Subcutaneous abdominal adipose tissue (tissue), 5 donors: ENCODE data around the gene SLCO2A1.

ENCODE experiments used
- H3K27ac ChIP-seq: one replicate; pipeline ENCODE4 v1.7.0; 2013; ENCODE audit warnings: low read depth, mild to moderate bottlenecking, inconsistent platforms, low read length, moderate library complexity
- H3K27me3 ChIP-seq, 5 donors: one replicate each; pipeline ENCODE4 v1.7.0; 2013; ENCODE audit warnings: low read length in 5 of 5, inconsistent platforms in 1 of 5; ENCODE audit not compliant: control insufficient read depth in 5 of 5, insufficient read depth in 4 of 5
- H3K36me3 ChIP-seq, 5 donors: one replicate each; pipeline ENCODE4 v1.7.0; 2013; ENCODE audit warnings: low read length in 5 of 5; ENCODE audit not compliant: control insufficient read depth in 5 of 5, insufficient read depth in 5 of 5
- H3K4me1 ChIP-seq, 5 donors: one replicate each; pipeline ENCODE4 v1.7.0; 2013; ENCODE audit warnings: low read length in 5 of 5, mild to moderate bottlenecking in 3 of 5, moderate library complexity in 1 of 5; ENCODE audit not compliant: control insufficient read depth in 5 of 5, insufficient read depth in 5 of 5
- H3K4me3 ChIP-seq, 5 donors: one replicate each; pipeline ENCODE4 v1.7.0; 2013; ENCODE audit warnings: low read length in 5 of 5, low read depth in 1 of 5
- H3K9ac ChIP-seq, 5 donors: one replicate each; pipeline ENCODE4 v1.7.0; 2013; ENCODE audit warnings: low read length in 5 of 5, mild to moderate bottlenecking in 4 of 5, moderate library complexity in 3 of 5
- H3K9me3 ChIP-seq, 5 donors: one replicate each; pipeline ENCODE4 v1.7.0; 2013; ENCODE audit warnings: low read length in 5 of 5; ENCODE audit not compliant: control insufficient read depth in 5 of 5
- donor health status: healthy.
- donor health status: healthy.
- donor health status: healthy.
- donor health status: healthy.
- donor health status: healthy.

Gene SLCO2A1

GRCh38 chr3:133887803-133888703 is 141.7 kb downstream of the SLCO2A1 start:
- Histone ChIP-seq H3K36me3 (no peaks in the 10 kb centered on the region), H3K27ac (no peak overlapping the region), H3K4me3 (no peak overlapping the region), H3K27me3 (no peaks in the 10 kb centered on the region), H3K9ac (no peak overlapping the region), H3K9me3 (no peaks in the 10 kb centered on the region), H3K4me1 (peaks cover 4 to 13% (median 13%) of the 10 kb centered on the region in 5 donors)

GRCh38 chr3:133887074-133887802 is 142.5 kb downstream of the SLCO2A1 start:
- no peak overlapping the region for H3K4me3 ChIP-seq
- H3K27me3 ChIP-seq: no peaks in the 10 kb centered on the region
- H3K9me3 ChIP-seq: no peaks in the 10 kb centered on the region
- H3K9ac ChIP-seq: no peak overlapping the region
- peaks cover 4 to 15% (median 13%) of the 10 kb centered on the region in 5 donors for H3K4me1 ChIP-seq
- no peak overlapping the region for H3K27ac ChIP-seq
- H3K36me3 ChIP-seq: no peaks in the 10 kb centered on the region

- Histone ChIP-seq H3K4me1 (peaks cover 4 to 15% (median 13%) of the 10 kb centered on the region in 5 donors), H3K4me3 (no peak overlapping the region), H3K9ac (no peak overlapping the region), H3K36me3 (no peaks in the 10 kb centered on the region), H3K27me3 (no peaks in the 10 kb centered on the region), H3K9me3 (no peaks in the 10 kb centered on the region), H3K27ac (no peak overlapping the region)
These were observed 143.5 kb downstream of the SLCO2A1 start for GRCh38 chr3:133886031-133886722.

GRCh38 chr3:133884887-133885711 is 144.6 kb downstream of the SLCO2A1 start:
- Histone ChIP-seq H3K9ac (no peak overlapping the region), H3K4me1 (peaks cover 4 to 15% (median 13%) of the 10 kb centered on the region in 5 donors), H3K27me3 (no peaks in the 10 kb centered on the region), H3K4me3 (no peak overlapping the region), H3K36me3 (no peaks in the 10 kb centered on the region), H3K9me3 (no peaks in the 10 kb centered on the region), H3K27ac (no peak overlapping the region)

GRCh38 chr3:133884054-133884886 is 145.5 kb downstream of the SLCO2A1 start:
- H3K9me3 ChIP-seq: peaks cover 0 to 4% (median 2%) of the 10 kb centered on the region in 5 donors
- no peak overlapping the region for H3K9ac ChIP-seq
- no peaks in the 10 kb centered on the region for H3K27me3 ChIP-seq
- H3K4me3 ChIP-seq: no peak overlapping the region
- no peak overlapping the region for H3K27ac ChIP-seq
- H3K4me1 ChIP-seq: peaks cover 4 to 15% (median 13%) of the 10 kb centered on the region in 5 donors
- no peaks in the 10 kb centered on the region for H3K36me3 ChIP-seq

GRCh38 chr3:133883641-133884040 is 146.1 kb downstream of the SLCO2A1 start:
- H3K4me1 ChIP-seq: peaks cover 4 to 15% (median 13%) of the 10 kb centered on the region in 5 donors
- H3K27me3 ChIP-seq: no peaks in the 10 kb centered on the region
- no peak overlapping the region for H3K4me3 ChIP-seq
- peak overlapping the region in 1 of 5 donors; percentile 27 for H3K9ac ChIP-seq
- H3K36me3 ChIP-seq: no peaks in the 10 kb centered on the region
- H3K27ac ChIP-seq: no peak overlapping the region
- peaks cover 0 to 7% (median 4%) of the 10 kb centered on the region in 5 donors for H3K9me3 ChIP-seq

- peaks cover 4 to 15% (median 13%) of the 10 kb centered on the region in 5 donors for H3K4me1 ChIP-seq
These were observed 146.6 kb downstream of the SLCO2A1 start for GRCh38 chr3:133882986-133883586.

GRCh38 chr3:133881939-133882825 is 147.5 kb downstream of the SLCO2A1 start:
- Histone ChIP-seq H3K9ac (no peak overlapping the region), H3K4me3 (no peak overlapping the region), H3K9me3 (peaks cover 0 to 7% (median 5%) of the 10 kb centered on the region in 5 donors), H3K4me1 (peaks cover 4 to 15% (median 11%) of the 10 kb centered on the region in 5 donors), H3K27ac (no peak overlapping the region), H3K36me3 (no peaks in the 10 kb centered on the region), H3K27me3 (no peaks in the 10 kb centered on the region)

More at GRCh38 chr3:133882986-133883586, 146.6 kb downstream of the SLCO2A1 start:
- Histone ChIP-seq H3K9ac (peak overlapping the region in 1 of 5 donors; percentile 27), H3K27me3 (no peaks in the 10 kb centered on the region), H3K9me3 (peaks cover 0 to 7% (median 5%) of the 10 kb centered on the region in 5 donors), H3K4me3 (no peak overlapping the region), H3K27ac (no peak overlapping the region), H3K36me3 (no peaks in the 10 kb centered on the region)
